Neural progenitor cell (in vitro differentiated cells): Measurements from ENCODE around the gene MYLK. TPM values are rescaled to one million over a fixed set of nuclear protein-coding genes. Genes with fewer than 3 reads are reported as not detected.

ENCODE experiments used
- DNase-seq: peaks from one replicate; pipeline ENCODE4 v3.0.0-alpha.2; 2016; ENCODE audit warnings: low spot score
- H2AFZ ChIP-seq: fragments of 200-600 bp; sonication (generic); replicated peaks from 2 replicates; pipeline ENCODE4 v1.6.1; 2016; ENCODE audit warnings: antibody characterized with exemption
- H3F3A ChIP-seq: fragments of 200-600 bp; sonication (generic); 2 replicates; pipeline ENCODE4 v1.6.1; 2016; ENCODE audit warnings: antibody characterized with exemption, low read depth
- H3K27ac ChIP-seq: fragments of 200-600 bp; sonication (generic); 2 replicates; pipeline ENCODE4 v1.5.1; 2016; ENCODE audit warnings: mild to moderate bottlenecking
- H3K27me3 ChIP-seq: fragments of 200-600 bp; sonication (generic); 2 replicates; pipeline ENCODE4 v1.6.1; 2016; ENCODE audit warnings: mild to moderate bottlenecking, moderate library complexity
- H3K36me3 ChIP-seq: fragments of 200-600 bp; sonication (generic); 2 replicates; pipeline ENCODE4 v1.5.1; 2016
- H3K4me1 ChIP-seq: fragments of 200-600 bp; sonication (generic); 2 replicates; pipeline ENCODE4 v1.6.1; 2016; ENCODE audit warnings: mixed run types
- H3K4me2 ChIP-seq: fragments of 200-600 bp; sonication (generic); 2 replicates; pipeline ENCODE4 v1.6.1; 2016
- H3K4me3 ChIP-seq: fragments of 200-600 bp; sonication (generic); 2 replicates; pipeline ENCODE4 v1.5.1; 2016
- H3K79me2 ChIP-seq: fragments of 200-600 bp; sonication (generic); 2 replicates; pipeline ENCODE4 v1.6.1; 2016; ENCODE audit warnings: low read depth
- H3K9ac ChIP-seq: fragments of 200-600 bp; sonication (generic); 2 replicates; pipeline ENCODE4 v1.6.1; 2016
- H3K9me3 ChIP-seq: fragments of 200-600 bp; sonication (generic); 2 replicates; pipeline ENCODE4 v1.5.1; 2016; ENCODE audit warnings: low read depth
- H4K20me1 ChIP-seq: fragments of 200-600 bp; sonication (generic); 2 replicates; pipeline ENCODE4 v1.6.1; 2016; ENCODE audit warnings: low read depth
- H3K27ac Mint-ChIP-seq: 3 replicates; pipeline ENCODE4 v1.8.0; 2021; ENCODE audit warnings: mixed read lengths
- H3K27me3 Mint-ChIP-seq: 2 replicates; pipeline ENCODE4 v1.8.0; 2022; ENCODE audit warnings: low read depth, mild to moderate bottlenecking, inconsistent platforms, moderate library complexity, mixed read lengths; ENCODE audit not compliant: insufficient read depth
- H3K36me3 Mint-ChIP-seq: 3 replicates; pipeline ENCODE4 v1.8.0; 2021; ENCODE audit warnings: mixed read lengths
- H3K4me1 Mint-ChIP-seq: 3 replicates; pipeline ENCODE4 v1.8.0; 2021; ENCODE audit warnings: mixed read lengths
- H3K4me3 Mint-ChIP-seq: 3 replicates; pipeline ENCODE4 v1.8.0; 2021; ENCODE audit warnings: mild to moderate bottlenecking, moderate library complexity, mixed read lengths
- H3K9me3 Mint-ChIP-seq: 3 replicates; pipeline ENCODE4 v1.8.0; 2020; ENCODE audit warnings: mixed read lengths
- CTCF ChIP-seq: fragments of 200-600 bp; sonication (generic); IDR thresholded peaks from 2 replicates; pipeline ENCODE4 v1.5.1; 2017; ENCODE audit warnings: antibody characterized with exemption, mild to moderate bottlenecking
- EZH2 ChIP-seq: fragments of 200-600 bp; sonication (generic); IDR thresholded peaks from 2 replicates; pipeline ENCODE4 v1.6.1; 2017; ENCODE audit warnings: antibody characterized with exemption, mild to moderate bottlenecking, moderate library complexity
- EZH2phosphoT487 ChIP-seq: fragments of 200-600 bp; sonication (generic); IDR thresholded peaks from 2 replicates; pipeline ENCODE4 v1.6.1; 2017; ENCODE audit warnings: antibody characterized with exemption
- total RNA-seq: library from RNA; depleted of rRNA; stranded (reverse); fragments of >200 nt; gene quantifications from 2 replicates; pipeline ENCODE4 v1.2.3, GENCODE V29; 2015; ENCODE audit warnings: low replicate concordance

The MYLK gene
- total RNA-seq, 1 donor from 2014 or later: 28.4 TPM

GRCh38 chr3:123672429-123673146 lies 211.5 kb downstream of the MYLK start:
- peaks cover 3% of the 10 kb centered on the region for H3K4me1 ChIP-seq
- no peaks in the 10 kb centered on the region for H3K79me2 ChIP-seq
- H3K4me3 Mint-ChIP-seq: no peak overlapping the region
- peak overlapping the region; percentile 8 for H3K27ac Mint-ChIP-seq
- peaks cover 2% of the 10 kb centered on the region for H3K4me1 Mint-ChIP-seq
- H3K4me3 ChIP-seq: no peak overlapping the region
- H2AFZ ChIP-seq: no peak overlapping the region
- H3K9ac ChIP-seq: no peak overlapping the region
- no peaks in the 10 kb centered on the region for H4K20me1 ChIP-seq
- peaks cover 23% of the 10 kb centered on the region for H3K36me3 Mint-ChIP-seq
- no peaks in the 10 kb centered on the region for H3F3A ChIP-seq
- H3K27me3 Mint-ChIP-seq: peaks cover 3% of the 10 kb centered on the region
- no peaks in the 10 kb centered on the region for H3K36me3 ChIP-seq
- no peaks in the 10 kb centered on the region for H3K9me3 Mint-ChIP-seq
- no peaks in the 10 kb centered on the region for H3K9me3 ChIP-seq
- H3K27ac ChIP-seq: no peak overlapping the region
- DNase-seq: no peak
- no peaks in the 10 kb centered on the region for H3K27me3 ChIP-seq
- no peak overlapping the region for H3K4me2 ChIP-seq
- no peak for TF ChIP-seq EZH2phosphoT487
- no peak for TF ChIP-seq CTCF
- TF ChIP-seq EZH2: no peak

- Histone ChIP-seq H3K4me1 (peaks cover 3% of the 10 kb centered on the region), H2AFZ (no peak overlapping the region), H3K9ac (no peak overlapping the region), H3K4me2 (no peak overlapping the region), H3F3A (no peaks in the 10 kb centered on the region), H3K36me3 (no peaks in the 10 kb centered on the region), H3K79me2 (no peaks in the 10 kb centered on the region), H3K9me3 (no peaks in the 10 kb centered on the region), H4K20me1 (no peaks in the 10 kb centered on the region), H3K27ac (no peak overlapping the region), H3K27me3 (no peaks in the 10 kb centered on the region), H3K4me3 (no peak overlapping the region)
- peaks cover 6% of the 10 kb centered on the region for H3K27me3 Mint-ChIP-seq
- no peak overlapping the region for H3K27ac Mint-ChIP-seq
- no peaks in the 10 kb centered on the region for H3K9me3 Mint-ChIP-seq
- H3K4me3 Mint-ChIP-seq: no peak overlapping the region
- TF ChIP-seq CTCF (no peak), EZH2 (no peak), EZH2phosphoT487 (no peak)
- peaks cover 27% of the 10 kb centered on the region for H3K36me3 Mint-ChIP-seq
- no peak for DNase-seq
- peaks cover 2% of the 10 kb centered on the region for H3K4me1 Mint-ChIP-seq
Measured at GRCh38 chr3:123670743-123671142, 213.4 kb downstream of the MYLK start.

GRCh38 chr3:123668906-123669305 lies 215.2 kb downstream of the MYLK start:
- Histone ChIP-seq H3K9ac (no peak overlapping the region), H3K27me3 (no peaks in the 10 kb centered on the region), H4K20me1 (no peaks in the 10 kb centered on the region), H3F3A (no peaks in the 10 kb centered on the region), H2AFZ (no peak overlapping the region), H3K79me2 (no peaks in the 10 kb centered on the region), H3K4me3 (no peak overlapping the region), H3K27ac (no peak overlapping the region), H3K4me1 (peaks cover 3% of the 10 kb centered on the region), H3K9me3 (no peaks in the 10 kb centered on the region), H3K4me2 (no peak overlapping the region), H3K36me3 (no peaks in the 10 kb centered on the region)
- Mint-ChIP-seq H3K4me3 (no peak overlapping the region), H3K4me1 (no peaks in the 10 kb centered on the region), H3K9me3 (no peaks in the 10 kb centered on the region), H3K27me3 (peaks cover 5% of the 10 kb centered on the region), H3K27ac (no peak overlapping the region), H3K36me3 (peaks cover 29% of the 10 kb centered on the region)
- TF ChIP-seq EZH2 (no peak), CTCF (no peak), EZH2phosphoT487 (no peak)
- DNase-seq: no peak
